Endothelial cell of umbilical vein (primary cell): ENCODE results near the gene OR5H1.

Experiments used
- EZH2 ChIP-seq: IDR thresholded peaks from 2 replicates; pipeline ENCODE4 v1.6.1; 2012; ENCODE audit warnings: borderline replicate concordance, low read depth, mild to moderate bottlenecking, moderate library complexity, low read length, inconsistent platforms; ENCODE audit not compliant: severe bottlenecking
- GATA2 ChIP-seq: IDR thresholded peaks from 2 replicates; pipeline ENCODE4 v1.7.0; 2011; ENCODE audit warnings: low read depth, mild to moderate bottlenecking, moderate library complexity, mixed read lengths, low read length; ENCODE audit not compliant: insufficient read length, insufficient read depth
- POLR2A ChIP-seq: IDR thresholded peaks from 2 replicates; pipeline ENCODE4 v1.6.1; 2012; ENCODE audit warnings: low read depth, mild to moderate bottlenecking, control low read depth, low read length
- TF ChIP-seq, protein P1 (sequence below), 2 donors: IDR thresholded peaks; 1 replicate in 1 of 2; 2 replicates in 1 of 2; pipeline ENCODE4 v1.5.1; 2011; ENCODE audit warnings: low read length in 2 of 2, mild to moderate bottlenecking in 2 of 2, moderate library complexity in 2 of 2, control low read depth in 1 of 2, inconsistent platforms in 1 of 2, low read depth in 1 of 2; ENCODE audit not compliant: insufficient read depth in 1 of 2; ENCODE audit errors: extremely low read depth in 1 of 2
- TF ChIP-seq, protein P2 (sequence below): IDR thresholded peaks from 2 replicates; pipeline ENCODE4 v1.6.1; 2011; ENCODE audit not compliant: insufficient read depth, insufficient read length

DNA sequence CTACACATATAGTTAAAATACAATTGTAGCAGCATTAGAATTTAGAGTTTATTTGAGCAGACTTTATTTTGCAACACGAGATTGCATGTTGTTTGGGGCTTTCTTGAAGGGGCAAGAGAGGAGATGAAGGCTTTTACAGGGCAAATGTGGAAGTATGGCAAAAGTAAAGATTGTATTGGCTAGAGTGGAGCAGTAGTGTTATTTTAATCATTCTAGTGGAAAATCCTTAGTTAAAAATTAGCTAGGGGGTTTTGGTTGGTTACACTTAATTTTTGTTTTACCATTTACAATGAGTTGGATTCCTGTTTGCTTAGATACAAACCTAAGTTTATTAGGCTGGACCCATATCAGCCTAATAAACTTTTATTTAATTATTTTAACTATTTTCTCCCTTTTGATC, 40.5 kb downstream of the OR5H1 start:
- TF ChIP-seq, protein P1, sequence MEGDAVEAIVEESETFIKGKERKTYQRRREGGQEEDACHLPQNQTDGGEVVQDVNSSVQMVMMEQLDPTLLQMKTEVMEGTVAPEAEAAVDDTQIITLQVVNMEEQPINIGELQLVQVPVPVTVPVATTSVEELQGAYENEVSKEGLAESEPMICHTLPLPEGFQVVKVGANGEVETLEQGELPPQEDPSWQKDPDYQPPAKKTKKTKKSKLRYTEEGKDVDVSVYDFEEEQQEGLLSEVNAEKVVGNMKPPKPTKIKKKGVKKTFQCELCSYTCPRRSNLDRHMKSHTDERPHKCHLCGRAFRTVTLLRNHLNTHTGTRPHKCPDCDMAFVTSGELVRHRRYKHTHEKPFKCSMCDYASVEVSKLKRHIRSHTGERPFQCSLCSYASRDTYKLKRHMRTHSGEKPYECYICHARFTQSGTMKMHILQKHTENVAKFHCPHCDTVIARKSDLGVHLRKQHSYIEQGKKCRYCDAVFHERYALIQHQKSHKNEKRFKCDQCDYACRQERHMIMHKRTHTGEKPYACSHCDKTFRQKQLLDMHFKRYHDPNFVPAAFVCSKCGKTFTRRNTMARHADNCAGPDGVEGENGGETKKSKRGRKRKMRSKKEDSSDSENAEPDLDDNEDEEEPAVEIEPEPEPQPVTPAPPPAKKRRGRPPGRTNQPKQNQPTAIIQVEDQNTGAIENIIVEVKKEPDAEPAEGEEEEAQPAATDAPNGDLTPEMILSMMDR (IDR thresholded peaks at IDR 0.05; ENCODE audit: extremely low read depth in 1 of 2, insufficient read depth in 1 of 2, low read depth in 1 of 2, low read length in 2 of 2), result no peak
- TF ChIP-seq GATA2 (no peak), EZH2 (no peak), POLR2A (no peak)
- TF ChIP-seq, protein P2, sequence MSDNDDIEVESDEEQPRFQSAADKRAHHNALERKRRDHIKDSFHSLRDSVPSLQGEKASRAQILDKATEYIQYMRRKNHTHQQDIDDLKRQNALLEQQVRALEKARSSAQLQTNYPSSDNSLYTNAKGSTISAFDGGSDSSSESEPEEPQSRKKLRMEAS, result no peak
